NCI-H774 (cell line): ENCODE data around the gene DLG1.
A peak's percentile ranks its signal among the peaks of the same experiment; 100 is the strongest.
"Not testable (repeated sequence)": the region's sequence is repeated elsewhere in the genome, so short reads cannot be mapped to it uniquely, and the experiment has no call there.

Experiments used
- DNase-seq: peaks from one replicate; lab custom pipeline; 2025; lab: John Stamatoyannopoulos, UW

DLG1 gene

GRCh38 chr3:197209366-197210260 is 88.8 kb downstream of the DLG1 start:
- DNase-seq = no peak

- DNase-seq = no peak
Observed at GRCh38 chr3:197206913-197207312, 91.5 kb downstream of the DLG1 start.

- no peak for DNase-seq
Observed at GRCh38 chr3:197205675-197206074, 92.7 kb downstream of the DLG1 start.

GRCh38 chr3:197205265-197205664 is 93.1 kb downstream of the DLG1 start:
- DNase-seq = no peak

- no peak for DNase-seq
Observed at GRCh38 chr3:197204736-197205135, 93.7 kb downstream of the DLG1 start.

GRCh38 chr3:197203714-197204146 is 94.7 kb downstream of the DLG1 start:
- no peak for DNase-seq

- no peak for DNase-seq
Observed at GRCh38 chr3:197202694-197203093, 95.7 kb downstream of the DLG1 start.

GRCh38 chr3:197201791-197202452 is 96.5 kb downstream of the DLG1 start:
- DNase-seq = no peak

- DNase-seq = not testable (repeated sequence)
Observed at GRCh38 chr3:197200856-197201255, 97.6 kb downstream of the DLG1 start.

GRCh38 chr3:197197334-197197733 is 101.1 kb downstream of the DLG1 start:
- DNase-seq = no peak

GRCh38 chr3:197196192-197196591 is 102.2 kb downstream of the DLG1 start:
- no peak for DNase-seq

GRCh38 chr3:197195326-197195725 is 103.1 kb downstream of the DLG1 start:
- no peak for DNase-seq

- not testable (repeated sequence) for DNase-seq
Observed at GRCh38 chr3:197193759-197194158, 104.7 kb downstream of the DLG1 start.

GRCh38 chr3:197191897-197192296 is 106.5 kb downstream of the DLG1 start:
- DNase-seq = no peak

- DNase-seq = no peak
Observed at GRCh38 chr3:197189623-197190022, 108.8 kb downstream of the DLG1 start.

GRCh38 chr3:197188963-197189362 is 109.4 kb downstream of the DLG1 start:
- DNase-seq = no peak

GRCh38 chr3:197186887-197187588 is 111.4 kb downstream of the DLG1 start:
- DNase-seq = peak; percentile 70

GRCh38 chr3:197183582-197183981 is 114.8 kb downstream of the DLG1 start:
- no peak for DNase-seq

- DNase-seq = no peak
Observed at GRCh38 chr3:197181741-197182140, 116.7 kb downstream of the DLG1 start.

- no peak for DNase-seq
Observed at GRCh38 chr3:197178998-197179397, 119.4 kb downstream of the DLG1 start.

GRCh38 chr3:197175503-197175902 is 122.9 kb downstream of the DLG1 start:
- no peak for DNase-seq

- DNase-seq = no peak
Observed at GRCh38 chr3:197174927-197175326, 123.5 kb downstream of the DLG1 start.

- DNase-seq = no peak
Observed at GRCh38 chr3:197173620-197174019, 124.8 kb downstream of the DLG1 start.
